ENCODE results near the gene CHAT. TPM values are rescaled to one million over a fixed set of nuclear protein-coding genes. Genes with fewer than 3 reads are reported as not detected.

Gene CHAT
- total and polyA plus RNA-seq, 4 donors: not detected

GRCh38 chr10:49602380-49603023 is 11.3 kb upstream of the CHAT start:
- no peak overlapping the region for H3K9ac ChIP-seq (ENCODE audit: insufficient read depth in 1 of 2, low read length in 2 of 2)
- H3K9me3 ChIP-seq (ENCODE audit: control insufficient read depth in 4 of 4, insufficient read depth in 3 of 4, low read length in 3 of 4): no peaks in the 10 kb centered on the region
- 70 to 76% methylated on average over 2 of the region's 2 CpGs for WGBS, 2 donors
- H3K27me3 ChIP-seq (ENCODE audit: control insufficient read depth in 3 of 3, insufficient read depth in 3 of 3, low read length in 2 of 3): peaks cover 0 to 13% (median under 1%) of the 10 kb centered on the region in 3 donors
- ATAC-seq (ENCODE audit: insufficient read depth, low FRiP score) (no peak), DNase-seq (no peak)
- no peaks in the 10 kb centered on the region for H3K4me1 ChIP-seq (ENCODE audit: control insufficient read depth in 5 of 5, insufficient read depth in 5 of 5, low read length in 5 of 5)
- TF ChIP-seq CTCF (IDR thresholded peaks at IDR 0.05; ENCODE audit: control extremely low read depth, extremely low read depth): no peak
- no peaks in the 10 kb centered on the region for H3K36me3 ChIP-seq (ENCODE audit: control insufficient read depth in 4 of 4, insufficient read depth in 4 of 4, low read length in 4 of 4)
- no peak overlapping the region for H3K4me3 ChIP-seq
- no peak overlapping the region for H3K27ac ChIP-seq (ENCODE audit: low read depth in 1 of 2, low read length in 1 of 2)

- Histone ChIP-seq H3K36me3 (ENCODE audit: control insufficient read depth in 4 of 4, insufficient read depth in 4 of 4, low read length in 4 of 4) (no peaks in the 10 kb centered on the region), H3K4me1 (ENCODE audit: control insufficient read depth in 5 of 5, insufficient read depth in 5 of 5, low read length in 5 of 5) (peaks cover 0 to 8% (median 0%) of the 10 kb centered on the region in 5 donors), H3K9me3 (ENCODE audit: control insufficient read depth in 4 of 4, insufficient read depth in 3 of 4, low read length in 3 of 4) (no peaks in the 10 kb centered on the region), H3K4me3 (no peak overlapping the region), H3K27ac (ENCODE audit: low read depth in 1 of 2, low read length in 1 of 2) (no peak overlapping the region), H3K27me3 (ENCODE audit: control insufficient read depth in 3 of 3, insufficient read depth in 3 of 3, low read length in 2 of 3) (peaks cover 0 to 32% (median 20%) of the 10 kb centered on the region in 3 donors), H3K9ac (ENCODE audit: insufficient read depth in 1 of 2, low read length in 2 of 2) (no peak overlapping the region)
- DNase-seq (peak in 1 of 3 donors; percentile 2), ATAC-seq (ENCODE audit: insufficient read depth, low FRiP score) (no peak)
- WGBS, 2 donors: 75 to 77% methylated on average over 6 of the region's 6 CpGs
- no peak for TF ChIP-seq CTCF (IDR thresholded peaks at IDR 0.05; ENCODE audit: control extremely low read depth, extremely low read depth)
Observed at GRCh38 chr10:49605216-49605938, 8.5 kb upstream of the CHAT start.

- H3K27me3 ChIP-seq (ENCODE audit: control insufficient read depth in 3 of 3, insufficient read depth in 3 of 3, low read length in 2 of 3): peaks cover 0 to 36% (median 21%) of the 10 kb centered on the region in 3 donors
- H3K27ac ChIP-seq (ENCODE audit: low read depth in 1 of 2, low read length in 1 of 2): no peak overlapping the region
- WGBS, 2 donors: 46 to 65% methylated on average over 3 of the region's 3 CpGs
- H3K4me1 ChIP-seq (ENCODE audit: control insufficient read depth in 5 of 5, insufficient read depth in 5 of 5, low read length in 5 of 5): peaks cover 0 to 12% (median 0%) of the 10 kb centered on the region in 5 donors
- H3K9ac ChIP-seq (ENCODE audit: insufficient read depth in 1 of 2, low read length in 2 of 2): no peak overlapping the region
- DNase-seq (no peak), ATAC-seq (ENCODE audit: insufficient read depth, low FRiP score) (no peak)
- H3K36me3 ChIP-seq (ENCODE audit: control insufficient read depth in 4 of 4, insufficient read depth in 4 of 4, low read length in 4 of 4): no peaks in the 10 kb centered on the region
- peaks cover 0 to 3% (median 0%) of the 10 kb centered on the region in 4 donors for H3K9me3 ChIP-seq (ENCODE audit: control insufficient read depth in 4 of 4, insufficient read depth in 3 of 4, low read length in 3 of 4)
- no peak for TF ChIP-seq CTCF (IDR thresholded peaks at IDR 0.05; ENCODE audit: control extremely low read depth, extremely low read depth)
- H3K4me3 ChIP-seq: no peak overlapping the region
Observed at GRCh38 chr10:49605939-49606509, 7.8 kb upstream of the CHAT start.

All from lung (tissue), 12 donors.